Middle frontal gyrus (tissue), 1 donor: ENCODE data around the gene SELPLG.
"Not testable (repeated sequence)": the region's sequence is repeated elsewhere in the genome, so short reads cannot be mapped to it uniquely, and the experiment has no call there.

ENCODE experiments used
- DNase-seq: peaks from one replicate; pipeline ENCODE4 v3.0.0-alpha.2; 2015; ENCODE audit warnings: low spot score; ENCODE audit errors: extremely low spot score

The SELPLG gene

DNA sequence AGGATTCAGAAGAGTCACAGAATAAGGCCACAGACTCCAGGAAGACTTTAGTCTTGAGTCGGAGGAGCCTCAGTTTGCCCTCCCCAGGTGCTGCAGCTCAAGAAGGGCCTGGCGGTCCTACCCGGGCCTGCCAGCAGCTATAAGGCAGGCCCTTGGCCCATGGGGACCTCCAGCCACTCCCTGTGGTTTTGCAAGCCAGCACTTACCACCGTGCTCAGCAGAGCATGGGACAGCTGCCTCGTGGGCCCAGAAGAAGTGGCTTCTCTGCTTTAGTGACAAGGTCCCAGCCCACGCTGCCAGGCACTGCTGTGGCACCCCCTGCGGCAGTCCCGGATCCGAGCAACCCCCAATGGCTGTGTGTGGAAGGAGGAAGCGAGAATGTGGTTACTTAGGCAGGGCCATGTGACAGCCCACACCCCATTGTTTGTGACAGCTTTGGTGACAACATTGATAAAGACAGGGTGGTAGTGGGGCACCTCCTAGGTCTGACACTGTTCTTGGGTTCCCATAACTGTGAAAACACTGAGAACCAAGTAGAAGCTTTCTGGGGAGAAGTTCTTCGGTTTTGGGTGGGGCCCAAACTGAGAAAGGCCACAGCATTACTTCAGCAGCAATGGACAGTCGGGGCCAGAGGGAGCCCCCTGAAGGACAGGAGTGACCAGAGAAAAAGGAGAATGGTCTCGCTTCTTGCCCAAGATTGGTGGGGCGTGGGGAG lies at the start of gene SELPLG:
Gene SELPLG (minus strand): TSS at position 361 of the 715 bp plus-strand sequence. CDS start 9,587 bp downstream, outside the sequence.
- DNase-seq = no peak

GRCh38 chr12:108681317-108681716 lies 47.6 kb upstream of the SELPLG start:
- DNase-seq = no peak

DNA sequence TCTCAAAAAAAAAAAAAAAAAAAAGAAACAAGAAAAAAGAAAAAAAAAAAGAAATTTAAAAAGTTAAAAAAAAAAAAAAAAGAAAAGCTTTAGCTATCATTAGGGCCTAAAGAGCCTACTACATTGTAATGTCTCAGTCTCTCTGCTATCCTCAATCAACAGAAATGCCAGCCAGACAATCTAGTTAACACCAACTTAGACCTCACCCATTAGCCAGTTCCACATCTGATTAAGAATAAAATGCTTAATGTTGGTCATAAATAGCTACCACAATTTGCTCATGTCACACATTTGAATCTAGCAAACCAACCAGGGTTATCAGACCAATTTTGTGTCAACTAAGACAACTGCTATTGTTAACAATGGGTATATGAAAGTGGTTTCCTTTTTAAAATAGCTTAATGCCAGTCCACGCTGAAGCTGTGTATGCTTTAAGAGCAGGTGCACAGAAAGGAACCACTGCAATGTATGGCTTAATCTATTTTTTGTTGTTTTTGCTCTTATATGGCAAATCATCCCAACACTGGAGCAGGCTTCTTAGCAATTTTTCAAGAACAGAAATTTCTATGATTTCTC lies 45.5 kb upstream of the SELPLG start:
- no peak for DNase-seq

DNA sequence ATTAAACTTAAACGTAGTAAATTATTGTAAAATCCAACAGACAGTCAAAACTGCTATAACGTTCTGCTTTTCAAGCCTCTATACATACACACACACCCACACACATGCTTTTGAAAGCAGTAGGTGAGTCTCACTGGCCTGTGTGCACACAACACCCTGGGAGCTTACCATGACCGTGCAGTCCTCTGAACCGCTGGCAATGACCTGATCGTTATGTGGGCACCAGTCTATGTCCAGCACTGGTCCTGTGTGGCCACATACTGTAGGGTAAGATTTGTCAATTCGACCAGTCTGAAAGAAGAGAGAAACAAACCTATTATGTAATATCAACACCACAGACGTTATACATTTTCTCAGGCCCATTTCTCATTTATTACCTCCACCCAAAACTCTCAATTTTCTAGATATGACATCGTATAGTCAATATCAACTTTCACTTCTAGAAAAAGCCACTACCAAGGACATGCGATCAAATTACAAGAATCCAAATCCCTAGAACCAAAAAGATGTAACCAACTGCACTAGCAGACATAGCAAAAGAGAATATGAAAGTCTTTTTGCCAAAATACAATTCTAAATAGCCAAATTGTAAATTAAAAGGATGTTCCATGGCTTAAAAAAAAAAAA lies 44.5 kb upstream of the SELPLG start:
- no peak for DNase-seq

- no peak for DNase-seq
These were observed 43.7 kb upstream of the SELPLG start for GRCh38 chr12:108677381-108677780.

- DNase-seq = no peak
These were observed 43.0 kb upstream of the SELPLG start for GRCh38 chr12:108676707-108677106.

GRCh38 chr12:108675792-108676191 lies 42.1 kb upstream of the SELPLG start:
- DNase-seq = no peak

DNA sequence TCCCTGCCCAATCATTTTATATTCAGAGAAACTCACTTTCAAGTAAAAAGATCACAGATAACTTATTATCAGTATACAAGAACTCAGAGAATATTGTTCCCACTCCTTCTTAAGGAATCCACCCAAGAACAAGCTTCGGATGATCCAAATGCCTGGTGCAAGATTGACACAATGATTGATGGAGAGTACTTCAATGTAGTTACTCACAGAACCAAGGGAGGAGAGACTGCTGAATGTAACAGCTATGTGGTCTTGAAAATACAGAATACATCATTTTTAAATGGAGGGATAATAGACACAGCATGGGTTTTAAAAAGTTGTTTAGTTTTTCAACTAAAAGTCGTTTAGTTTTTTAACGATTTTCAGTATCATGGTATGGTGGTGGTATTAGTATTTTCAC lies 38.4 kb upstream of the SELPLG start:
- DNase-seq = no peak

DNA sequence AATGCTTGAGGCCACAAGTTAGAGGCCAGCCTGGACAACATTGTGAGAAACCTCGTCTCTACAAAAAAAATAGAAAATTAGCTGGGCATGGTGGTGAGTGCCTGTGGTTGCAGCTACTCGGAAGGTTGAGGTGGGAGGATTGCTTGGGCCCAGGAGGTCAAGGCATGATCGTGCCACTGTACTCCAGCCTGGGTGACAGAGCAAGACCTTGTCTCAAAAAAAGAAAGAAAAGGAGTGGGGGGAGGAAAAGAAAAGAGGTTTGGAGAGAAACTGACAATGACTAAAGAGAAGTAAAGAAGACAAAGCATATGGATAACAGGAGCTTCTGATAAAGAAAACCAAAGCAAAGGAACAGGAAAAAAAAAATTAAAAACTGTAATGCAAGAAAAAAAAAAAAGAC lies 37.4 kb upstream of the SELPLG start:
- no peak for DNase-seq

GRCh38 chr12:108670066-108670631 lies 36.5 kb upstream of the SELPLG start:
- DNase-seq = no peak

DNA sequence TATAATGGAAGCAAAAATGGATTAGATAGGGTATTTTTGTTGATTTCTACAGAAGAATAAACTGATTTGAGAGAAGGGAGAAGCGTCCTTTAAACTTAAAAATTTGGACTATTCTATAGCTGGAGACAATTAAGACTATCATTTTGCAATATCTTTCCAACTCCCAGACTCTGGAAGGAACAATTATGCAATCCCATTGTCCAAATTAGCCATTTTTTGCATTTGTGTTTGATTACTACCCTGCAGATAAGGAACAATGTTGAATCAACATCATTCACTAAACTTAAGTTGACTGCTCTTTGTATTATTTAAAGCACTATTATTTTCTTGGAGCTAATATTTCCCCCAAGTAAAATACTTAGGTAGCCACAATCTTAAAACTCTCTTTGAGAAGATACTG lies 34.8 kb upstream of the SELPLG start:
- no peak for DNase-seq

GRCh38 chr12:108668063-108668462 lies 34.4 kb upstream of the SELPLG start:
- no peak for DNase-seq

- no peak for DNase-seq
These were observed 33.7 kb upstream of the SELPLG start for GRCh38 chr12:108667349-108667748.

- DNase-seq = no peak
These were observed 32.7 kb upstream of the SELPLG start for GRCh38 chr12:108666401-108666881.

- no peak for DNase-seq
These were observed 32.0 kb upstream of the SELPLG start for GRCh38 chr12:108665608-108666202.

DNA sequence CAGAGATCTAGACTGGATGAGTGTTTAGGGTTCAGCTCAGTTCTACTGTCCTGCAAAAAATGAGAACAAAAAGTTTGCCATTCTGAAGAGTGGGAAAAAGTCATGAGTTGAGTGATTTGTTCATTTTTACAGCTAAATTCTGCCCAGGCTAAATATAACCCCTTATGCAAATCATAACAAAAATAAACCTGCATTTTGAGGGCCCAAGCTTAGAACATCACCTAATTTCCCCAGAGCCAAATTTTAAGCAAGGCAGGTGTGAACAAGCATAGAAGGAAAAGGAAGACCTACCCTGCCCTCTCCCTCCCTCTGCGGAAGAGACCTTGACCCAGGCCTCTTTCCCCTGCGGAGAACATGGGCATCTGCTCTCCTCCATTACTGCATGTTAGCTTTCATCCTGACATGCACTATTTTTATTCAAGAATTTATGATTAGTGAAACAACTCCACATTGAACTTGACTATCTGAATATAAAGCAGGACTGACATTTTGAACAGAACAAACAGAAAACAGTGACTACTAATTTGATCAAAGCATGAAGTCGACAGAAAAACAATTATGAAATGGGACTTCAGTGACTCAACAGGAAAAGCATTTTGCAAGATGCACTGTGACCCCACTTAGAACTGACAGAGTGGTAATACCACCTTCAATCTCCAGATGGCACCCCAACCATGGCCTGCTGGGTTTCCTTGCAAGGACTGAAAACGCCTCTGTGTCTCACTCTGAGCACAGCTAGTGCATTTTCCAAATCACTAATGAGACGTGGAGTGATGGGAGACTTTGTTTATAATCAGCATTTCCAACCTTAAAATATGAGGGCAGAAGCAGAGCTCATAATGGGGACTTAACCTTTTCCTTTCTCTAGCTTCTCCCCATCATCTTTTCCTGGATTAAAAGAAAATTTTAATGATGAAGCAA lies 30.9 kb upstream of the SELPLG start:
- DNase-seq = peak; percentile 70

DNA sequence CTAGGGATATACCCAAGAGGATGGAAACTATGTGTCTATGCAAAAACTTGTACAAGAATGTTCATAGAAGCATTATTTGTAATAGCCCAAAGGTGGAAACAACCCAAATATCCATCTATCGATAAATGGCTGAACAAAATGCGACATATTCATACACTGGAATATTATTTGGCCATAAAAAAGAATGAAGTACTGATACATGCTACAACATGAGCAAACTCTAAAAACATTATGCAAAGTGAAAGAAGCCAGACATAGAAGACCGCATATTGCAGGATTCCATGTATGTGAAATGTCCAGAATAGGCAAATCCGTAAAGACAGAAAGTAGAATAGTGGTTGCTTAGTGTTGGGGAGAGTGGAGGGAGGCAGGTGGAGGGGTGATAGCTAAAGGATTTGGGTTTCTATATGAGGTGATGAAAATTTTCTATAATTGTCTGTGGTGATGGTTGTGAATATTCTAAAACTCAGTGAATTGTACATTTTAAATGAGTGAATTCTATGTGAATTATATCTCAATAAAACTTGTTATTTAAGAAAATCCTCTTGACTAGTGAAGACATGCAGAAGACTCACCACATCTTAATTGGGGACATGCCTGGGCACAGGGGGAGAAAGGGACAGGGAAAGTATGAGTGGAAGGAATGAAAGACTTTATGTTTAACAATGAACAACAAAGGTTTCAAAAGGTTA lies 29.8 kb upstream of the SELPLG start:
- DNase-seq = no peak

- not testable (repeated sequence) for DNase-seq
These were observed 24.4 kb upstream of the SELPLG start for GRCh38 chr12:108658115-108658514.

DNA sequence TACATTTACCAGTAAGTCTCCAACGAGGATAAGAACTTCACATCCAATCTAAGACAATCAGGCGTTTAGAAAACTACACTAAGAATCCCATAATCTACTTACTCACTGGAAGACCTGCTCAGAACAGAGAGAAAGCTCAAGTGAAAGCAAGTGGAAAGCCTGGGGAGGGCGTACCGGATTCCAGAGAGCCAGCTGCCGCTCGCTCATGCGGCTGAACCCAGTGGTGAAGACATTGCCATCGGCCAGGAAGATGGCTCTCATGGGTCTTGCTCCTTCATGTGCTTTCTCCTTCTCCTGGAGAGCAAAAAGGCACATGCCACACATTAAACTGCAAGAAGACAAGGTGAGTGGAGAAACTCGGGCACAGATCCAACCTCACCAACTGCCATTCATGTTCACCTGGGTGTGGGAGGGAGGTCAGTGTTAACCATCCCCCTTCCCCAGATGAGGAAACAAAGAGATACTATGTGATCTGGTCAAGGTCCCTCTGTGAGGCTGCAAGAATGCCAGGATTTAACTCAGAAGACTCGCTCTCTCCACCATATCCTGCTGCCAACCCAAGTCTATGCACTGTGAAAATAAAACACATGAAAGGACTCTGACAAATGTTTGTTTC lies 23.5 kb upstream of the SELPLG start:
- no peak for DNase-seq

DNA sequence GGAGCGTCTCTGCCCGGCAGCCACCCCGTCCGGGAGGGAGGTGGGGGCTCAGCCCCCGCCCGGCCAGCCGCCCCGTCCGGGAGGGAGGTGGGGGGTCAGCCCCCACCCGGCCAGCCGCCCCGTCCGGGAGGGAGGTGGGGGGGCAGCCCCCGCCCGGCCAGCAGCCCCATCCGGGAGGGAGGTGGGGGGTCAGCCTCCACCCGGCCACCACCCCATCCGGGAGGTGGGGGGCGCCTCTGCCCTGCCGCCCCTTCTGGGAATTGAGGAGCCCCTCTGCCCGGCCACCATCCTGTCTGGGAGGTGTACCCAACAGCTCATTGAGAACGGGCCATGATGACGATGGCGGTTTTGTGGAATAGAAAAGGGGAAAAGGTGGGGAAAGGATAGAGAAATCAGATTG lies 22.6 kb upstream of the SELPLG start:
- DNase-seq = not testable (repeated sequence)
